GM19468 (cell line): ENCODE measurements around the gene PDILT.

ENCODE experiments used
- ATAC-seq: cut with Tn5 transposase; IDR thresholded peaks from one replicate; pipeline ENCODE4 v1.9.1; 2021; ENCODE audit warnings: mild to moderate bottlenecking, moderate library complexity, moderate number of reproducible peaks; ENCODE audit not compliant: unreplicated experiment; ENCODE audit errors: extremely low read depth

Gene PDILT

GRCh38 chr16:20409398-20410120 is 5.0 kb upstream of the PDILT start, which contains the start of gene ACSM5:
ACSM5 (plus strand) TSS chr16:20409534; CDS start chr16:20411485, 1,951 bp downstream.
- no peak for ATAC-seq

- ATAC-seq, result no peak
Observed at GRCh38 chr16:20402651-20403050, 1.9 kb downstream of the PDILT start.

GRCh38 chr16:20401475-20402016 is 3.0 kb downstream of the PDILT start:
- ATAC-seq, result no peak

GRCh38 chr16:20401066-20401465 is 3.5 kb downstream of the PDILT start:
- no peak for ATAC-seq

GRCh38 chr16:20399185-20399584 is 5.4 kb downstream of the PDILT start:
- ATAC-seq, result no peak

GRCh38 chr16:20398603-20399002 is 5.9 kb downstream of the PDILT start:
- ATAC-seq, result no peak

GRCh38 chr16:20397468-20398074 is 7.0 kb downstream of the PDILT start:
- ATAC-seq, result no peak

GRCh38 chr16:20396846-20397467 is 7.6 kb downstream of the PDILT start:
- no peak for ATAC-seq

- ATAC-seq, result no peak
Observed at GRCh38 chr16:20395946-20396345, 8.6 kb downstream of the PDILT start.

- ATAC-seq, result no peak
Observed at GRCh38 chr16:20393801-20394577, 10.5 kb downstream of the PDILT start.

GRCh38 chr16:20391045-20391444 is 13.5 kb downstream of the PDILT start:
- ATAC-seq, result no peak

GRCh38 chr16:20388854-20389253 is 15.7 kb downstream of the PDILT start:
- ATAC-seq, result no peak

- no peak for ATAC-seq
Observed at GRCh38 chr16:20387978-20388377, 16.6 kb downstream of the PDILT start.

GRCh38 chr16:20385844-20386832 is 18.4 kb downstream of the PDILT start:
- no peak for ATAC-seq

- ATAC-seq, result no peak
Observed at GRCh38 chr16:20383106-20384029, 21.2 kb downstream of the PDILT start.

- ATAC-seq, result no peak
Observed at GRCh38 chr16:20382202-20382948, 22.2 kb downstream of the PDILT start.

GRCh38 chr16:20380782-20381181 is 23.8 kb downstream of the PDILT start:
- no peak for ATAC-seq
